NAMALWA (cell line): ENCODE results near the gene RETREG2.

ENCODE experiments used
- DNase-seq: peaks from one replicate; pipeline ENCODE4 v3.0.0-alpha.2; 2015; ENCODE audit warnings: low spot score

Gene RETREG2

GRCh38 chr2:219177552-219178376 is at the start of gene RETREG2:
TSS of gene RETREG2 (plus strand) at chr2:219178275. CDS start at chr2:219178353, 78 bp downstream.
- peak; percentile 92 for DNase-seq

- DNase-seq = no peak
Observed at GRCh38 chr2:219128396-219128795, 49.7 kb upstream of the RETREG2 start.

- DNase-seq = no peak
Observed at GRCh38 chr2:219129589-219129988, 48.5 kb upstream of the RETREG2 start.

GRCh38 chr2:219131327-219131726 is 46.7 kb upstream of the RETREG2 start:
- no peak for DNase-seq

- DNase-seq = no peak
Observed at GRCh38 chr2:219131744-219132143, 46.3 kb upstream of the RETREG2 start.

GRCh38 chr2:219133976-219134375 is 44.1 kb upstream of the RETREG2 start:
- no peak for DNase-seq

GRCh38 chr2:219140722-219141121 is 37.4 kb upstream of the RETREG2 start:
- no peak for DNase-seq

- no peak for DNase-seq
Observed at GRCh38 chr2:219142329-219142728, 35.7 kb upstream of the RETREG2 start.

GRCh38 chr2:219149667-219150066 is 28.4 kb upstream of the RETREG2 start:
- DNase-seq = no peak

- DNase-seq = peak; percentile 84
Observed at GRCh38 chr2:219155054-219155644, 22.9 kb upstream of the RETREG2 start.

GRCh38 chr2:219157396-219157795 is 20.7 kb upstream of the RETREG2 start:
- no peak for DNase-seq

- no peak for DNase-seq
Observed at GRCh38 chr2:219158025-219158424, 20.1 kb upstream of the RETREG2 start.

GRCh38 chr2:219158586-219158985 is 19.5 kb upstream of the RETREG2 start:
- no peak for DNase-seq

GRCh38 chr2:219159771-219160185 is 18.3 kb upstream of the RETREG2 start:
- DNase-seq = no peak

GRCh38 chr2:219160186-219161017 is 17.7 kb upstream of the RETREG2 start, which contains the start of gene NHEJ1:
TSS of gene NHEJ1 (minus strand) at chr2:219160815. CDS start at chr2:219158362, 2,453 bp downstream.
- DNase-seq = peak; percentile 94

GRCh38 chr2:219161097-219161496 is 17.0 kb upstream of the RETREG2 start:
- no peak for DNase-seq

- no peak for DNase-seq
Observed at GRCh38 chr2:219163156-219163555, 14.9 kb upstream of the RETREG2 start.

- no peak for DNase-seq
Observed at GRCh38 chr2:219165058-219165911, 12.8 kb upstream of the RETREG2 start.

GRCh38 chr2:219167997-219168396 is 10.1 kb upstream of the RETREG2 start:
- no peak for DNase-seq

GRCh38 chr2:219168526-219168925 is 9.5 kb upstream of the RETREG2 start:
- DNase-seq = no peak

- no peak for DNase-seq
Observed at GRCh38 chr2:219168932-219169331, 9.1 kb upstream of the RETREG2 start.
